RKO (cell line): ENCODE measurements around the gene NODAL.

ENCODE experiments used
- DNase-seq: peaks from one replicate; pipeline ENCODE4 v3.0.0-alpha.2; 2016; ENCODE audit warnings: low spot score

The NODAL gene

GRCh38 chr10:70432561-70433263, 8.8 kb downstream of the NODAL start:
- no peak for DNase-seq

- no peak for DNase-seq
Measured at GRCh38 chr10:70432101-70432500, 9.4 kb downstream of the NODAL start.

- no peak for DNase-seq
Measured at GRCh38 chr10:70430493-70431445, 10.7 kb downstream of the NODAL start.

- no peak for DNase-seq
Measured at GRCh38 chr10:70426823-70427222, 14.7 kb downstream of the NODAL start.

- no peak for DNase-seq
Measured at GRCh38 chr10:70425096-70425495, 16.4 kb downstream of the NODAL start.

GRCh38 chr10:70424320-70424719, 17.2 kb downstream of the NODAL start:
- DNase-seq = no peak

DNA sequence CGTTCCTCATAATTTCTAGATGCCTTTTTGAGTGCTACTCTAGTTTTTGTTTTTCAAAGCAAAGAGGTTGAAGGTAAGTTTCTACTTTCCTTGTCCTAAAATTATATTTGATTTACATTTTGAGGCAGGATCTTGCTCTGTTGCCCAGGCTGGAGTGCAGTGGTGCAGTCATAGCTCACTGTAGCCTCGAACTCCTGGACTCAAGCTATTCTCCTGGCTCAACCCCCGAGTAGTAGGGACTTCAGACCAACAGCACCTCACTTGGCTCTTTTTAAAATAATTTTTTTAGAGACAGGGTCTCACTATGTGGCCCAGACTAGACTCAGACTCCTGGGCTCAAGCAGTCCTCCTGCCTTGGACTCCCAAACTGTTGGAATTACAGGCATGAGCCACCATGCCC, 22.8 kb downstream of the NODAL start:
- DNase-seq = no peak

DNA sequence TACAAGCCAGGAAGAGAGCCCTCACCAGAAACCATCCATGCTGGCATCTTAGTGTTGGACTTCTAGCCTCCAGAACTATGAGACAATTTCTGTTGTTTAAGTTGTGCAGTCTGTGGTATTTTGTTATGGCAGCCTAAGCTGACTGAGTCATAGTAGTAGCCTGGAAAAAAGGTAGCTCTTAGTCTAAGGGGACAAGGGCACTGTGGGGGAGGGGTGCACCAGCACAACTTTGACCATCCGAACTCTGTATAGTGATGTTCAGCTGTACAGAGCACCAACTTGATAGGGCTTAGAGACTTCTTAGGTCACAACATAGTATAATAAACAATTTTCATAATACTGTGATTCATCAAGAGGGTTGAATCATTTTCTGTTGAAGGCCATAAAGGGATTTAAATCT, 23.3 kb downstream of the NODAL start:
- DNase-seq = peak; percentile 12

DNA sequence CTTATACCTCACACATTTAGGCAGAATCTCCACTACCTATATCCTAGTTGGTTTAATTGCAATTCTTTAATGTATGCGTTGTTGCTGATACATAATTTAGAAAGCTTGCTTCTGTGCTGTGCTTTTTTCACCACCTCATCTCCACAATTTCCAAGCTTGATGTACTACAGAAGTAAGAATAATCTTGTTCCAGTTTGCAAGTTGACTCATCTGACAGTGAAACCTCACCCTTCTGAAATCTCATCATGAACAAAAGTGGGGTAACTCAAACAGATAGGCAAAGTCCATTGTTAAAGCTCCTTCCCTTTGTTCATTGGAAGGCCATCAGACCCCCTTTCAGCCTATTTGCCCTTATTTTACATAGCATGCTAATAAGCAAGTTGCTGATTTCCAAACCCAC, 23.9 kb downstream of the NODAL start:
- DNase-seq = no peak

GRCh38 chr10:70412356-70412755, 29.1 kb downstream of the NODAL start:
- DNase-seq = no peak

GRCh38 chr10:70410608-70411007, 30.9 kb downstream of the NODAL start:
- no peak for DNase-seq

DNA sequence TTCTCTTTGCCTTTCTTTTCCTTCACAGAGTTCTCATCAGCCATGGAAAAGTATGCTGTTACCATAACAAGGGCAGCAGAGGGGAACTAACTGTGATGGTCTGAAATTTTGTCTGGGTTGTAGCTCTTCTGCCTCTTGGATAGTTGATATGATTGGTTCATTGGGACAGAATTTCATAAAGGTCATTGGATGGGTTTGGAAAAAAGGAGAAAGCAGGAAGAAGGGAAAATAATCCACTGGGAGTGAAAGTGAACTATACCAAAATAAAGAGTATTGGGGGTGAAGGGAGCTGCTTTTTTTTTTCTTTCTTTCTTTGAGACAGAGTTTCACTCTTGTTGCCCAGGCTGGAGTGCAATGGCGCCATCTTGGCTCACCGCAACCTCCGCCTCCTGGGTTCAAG, 31.7 kb downstream of the NODAL start:
- DNase-seq = no peak

- DNase-seq = peak; percentile 80
Measured at GRCh38 chr10:70405037-70405824, 36.2 kb downstream of the NODAL start.

DNA sequence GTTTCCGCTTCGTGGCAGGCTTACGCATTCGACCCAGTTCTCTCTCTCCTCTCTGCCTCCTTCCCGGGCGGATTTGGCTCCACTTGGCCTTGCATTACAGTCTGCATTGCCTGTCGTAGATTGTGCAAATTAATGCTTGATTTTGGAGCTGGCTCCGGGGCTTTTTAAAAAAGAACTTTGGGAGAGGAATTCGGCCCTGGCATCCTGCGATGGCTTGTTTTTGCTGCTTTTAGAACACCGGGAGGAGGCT, 36.8 kb downstream of the NODAL start:
- peak; percentile 33 for DNase-seq

GRCh38 chr10:70404036-70404786, 37.3 kb downstream of the NODAL start, which contains the start of gene EIF4EBP2:
TSS of gene EIF4EBP2 (plus strand) at chr10:70404145. CDS start at chr10:70404402, 257 bp downstream.
- DNase-seq = peak; percentile 93

- DNase-seq = no peak
Measured at GRCh38 chr10:70403483-70404035, 37.9 kb downstream of the NODAL start.

DNA sequence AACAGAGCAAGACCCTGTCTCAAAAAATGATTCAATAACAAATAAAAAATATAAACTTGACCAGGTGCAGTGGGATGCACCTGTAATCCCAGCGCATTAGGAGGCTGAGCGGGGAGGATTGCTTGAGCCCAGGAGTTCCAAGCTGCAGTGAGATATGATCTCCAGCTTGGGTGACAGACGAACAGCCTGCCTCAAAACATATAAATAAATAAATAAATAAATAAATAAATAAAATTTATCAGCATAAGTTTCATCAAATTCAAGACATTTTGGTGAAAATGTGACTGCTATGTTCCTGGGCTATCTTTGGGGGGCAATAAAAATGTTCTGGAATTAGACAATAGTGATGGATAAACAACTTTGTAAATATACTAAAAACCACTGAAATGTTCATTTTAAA, 42.3 kb downstream of the NODAL start:
- DNase-seq = no peak

DNA sequence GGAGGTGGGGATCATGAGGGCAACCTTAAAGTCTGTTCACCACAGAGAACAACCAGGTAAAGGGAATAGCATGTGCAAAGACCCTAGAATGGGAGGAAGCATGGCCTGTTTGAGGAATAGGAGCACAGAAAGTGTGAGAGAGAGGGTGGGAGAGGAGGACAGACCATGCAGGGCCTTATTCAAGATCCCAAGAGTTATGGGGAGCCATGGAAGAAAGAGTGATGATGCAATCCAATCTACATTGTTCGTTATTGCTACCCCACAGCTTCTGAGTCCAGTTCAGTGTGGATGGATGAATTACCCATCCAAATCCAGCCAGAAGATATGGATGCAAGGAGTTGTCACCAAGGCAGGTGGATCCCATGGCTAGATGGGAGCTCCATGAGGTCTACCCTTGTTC, 45.3 kb downstream of the NODAL start:
- DNase-seq = no peak

- DNase-seq = no peak
Measured at GRCh38 chr10:70391654-70392053, 49.8 kb downstream of the NODAL start.
